Measurements from ENCODE around the gene PTPRD.

PTPRD gene

DNA sequence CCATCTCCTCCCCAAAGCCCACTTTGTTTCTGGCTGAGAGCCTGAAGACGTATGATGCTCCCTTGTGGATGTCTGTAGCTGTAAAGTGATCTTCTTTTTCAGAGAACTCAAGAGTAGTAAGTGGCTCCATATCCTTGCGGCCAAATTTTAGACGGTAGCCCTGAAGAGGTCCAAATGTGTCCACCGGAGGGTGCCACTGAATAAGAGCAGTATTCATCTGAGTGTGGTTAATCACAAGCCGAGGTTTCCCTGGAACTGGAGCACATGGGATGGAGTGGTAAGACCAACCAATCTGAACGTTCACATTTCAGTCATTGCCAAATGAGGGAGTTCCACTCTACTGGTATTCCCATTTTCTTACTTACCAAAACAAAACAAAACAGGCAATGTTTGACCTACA is 2126.7 kb downstream of the PTPRD start:
- Histone ChIP-seq H3K4me1 (ENCODE audit: insufficient read depth, low read length) (no peaks in the 10 kb centered on the region), H2AFZ (ENCODE audit: low read depth, low read length) (no peak overlapping the region), H3K4me3 (ENCODE audit: low read length) (no peak overlapping the region), H3K36me3 (ENCODE audit: insufficient read depth, low read length) (peaks cover 29% of the 10 kb centered on the region), H3K9me3 (ENCODE audit: low read length) (no peaks in the 10 kb centered on the region), H3K27me3 (ENCODE audit: insufficient read depth, low read length) (no peaks in the 10 kb centered on the region)

DNA sequence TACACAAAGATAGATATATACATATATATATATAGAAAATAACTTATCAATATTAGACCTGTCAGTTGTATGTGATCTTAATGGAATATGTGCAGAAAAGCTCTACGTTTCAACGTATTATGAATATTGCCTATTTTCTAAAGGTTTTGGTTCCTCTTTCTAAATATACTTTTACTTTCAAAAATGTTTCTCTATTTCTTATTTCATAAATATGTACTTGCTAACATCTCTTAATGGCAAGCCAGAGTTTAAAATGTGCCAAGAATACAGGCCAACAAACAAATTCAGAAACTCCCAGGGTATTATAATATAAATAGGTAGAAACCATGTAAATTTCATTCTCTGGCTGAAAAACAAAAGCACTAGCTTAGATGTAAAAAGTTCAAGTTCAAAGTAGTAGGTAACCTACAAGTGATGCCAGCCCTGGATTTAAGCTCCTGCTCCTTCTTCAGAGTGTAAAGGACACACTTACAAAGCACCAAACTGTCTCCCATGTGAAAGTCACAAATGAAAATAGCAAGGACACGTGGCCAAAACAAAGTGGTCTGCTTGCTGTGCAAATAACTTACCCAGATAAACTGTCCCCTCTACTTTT is 2128.1 kb downstream of the PTPRD start:
- Histone ChIP-seq H3K27me3 (ENCODE audit: insufficient read depth, low read length) (no peaks in the 10 kb centered on the region), H3K36me3 (ENCODE audit: insufficient read depth, low read length) (peaks cover 25% of the 10 kb centered on the region), H3K4me1 (ENCODE audit: insufficient read depth, low read length) (no peaks in the 10 kb centered on the region), H3K9me3 (ENCODE audit: low read length) (no peaks in the 10 kb centered on the region), H3K4me3 (ENCODE audit: low read length) (no peak overlapping the region), H2AFZ (ENCODE audit: low read depth, low read length) (no peak overlapping the region)

DNA sequence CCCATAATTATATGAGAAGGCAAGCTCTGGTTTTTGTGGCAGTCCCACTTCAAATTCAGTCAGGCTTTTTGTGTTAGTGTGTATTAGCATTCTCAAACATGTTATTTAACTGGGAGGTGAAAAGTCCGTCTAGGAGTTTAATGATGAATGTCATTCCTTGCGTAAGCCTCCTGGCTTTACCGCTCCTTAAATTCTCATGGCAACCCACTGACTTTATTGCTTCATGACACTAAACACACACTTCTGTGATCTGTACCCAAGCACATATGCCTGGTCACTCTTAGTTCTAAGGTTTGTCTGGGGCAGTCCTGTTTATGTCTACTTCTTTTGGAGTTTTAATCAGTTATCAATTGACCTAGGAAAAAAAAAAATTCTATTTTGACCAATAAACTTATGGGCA is 2135.4 kb downstream of the PTPRD start:
- H3K27me3 ChIP-seq (ENCODE audit: insufficient read depth, low read length): no peaks in the 10 kb centered on the region
- H3K36me3 ChIP-seq (ENCODE audit: insufficient read depth, low read length): peaks cover 11% of the 10 kb centered on the region
- H3K9me3 ChIP-seq (ENCODE audit: low read length): peaks cover 6% of the 10 kb centered on the region
- no peak overlapping the region for H2AFZ ChIP-seq (ENCODE audit: low read depth, low read length)
- no peaks in the 10 kb centered on the region for H3K4me1 ChIP-seq (ENCODE audit: insufficient read depth, low read length)
- H3K4me3 ChIP-seq (ENCODE audit: low read length): no peak overlapping the region

DNA sequence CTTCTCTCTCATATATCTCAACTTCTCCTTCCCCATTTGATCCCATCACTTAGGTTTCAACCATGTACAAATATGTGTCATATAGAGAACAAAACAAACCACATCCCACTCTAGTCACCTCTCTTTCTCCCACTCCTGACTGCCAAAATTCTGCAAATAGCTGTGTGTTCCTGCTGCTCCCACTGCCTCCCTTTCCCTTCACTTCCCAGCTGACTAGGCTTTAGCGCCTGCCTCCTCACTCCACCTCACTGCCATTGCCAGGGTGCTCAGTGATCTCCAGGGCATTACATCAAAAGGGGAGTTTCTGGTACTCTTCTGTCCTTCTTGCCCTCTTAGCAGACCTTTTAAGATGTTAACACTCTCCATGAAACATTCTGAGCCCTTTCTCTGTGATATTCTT is 2137.9 kb downstream of the PTPRD start:
- no peak overlapping the region for H3K4me3 ChIP-seq (ENCODE audit: low read length)
- no peaks in the 10 kb centered on the region for H3K4me1 ChIP-seq (ENCODE audit: insufficient read depth, low read length)
- peaks cover 6% of the 10 kb centered on the region for H3K9me3 ChIP-seq (ENCODE audit: low read length)
- H2AFZ ChIP-seq (ENCODE audit: low read depth, low read length): no peak overlapping the region
- peaks cover 16% of the 10 kb centered on the region for H3K36me3 ChIP-seq (ENCODE audit: insufficient read depth, low read length)
- H3K27me3 ChIP-seq (ENCODE audit: insufficient read depth, low read length): no peaks in the 10 kb centered on the region

DNA sequence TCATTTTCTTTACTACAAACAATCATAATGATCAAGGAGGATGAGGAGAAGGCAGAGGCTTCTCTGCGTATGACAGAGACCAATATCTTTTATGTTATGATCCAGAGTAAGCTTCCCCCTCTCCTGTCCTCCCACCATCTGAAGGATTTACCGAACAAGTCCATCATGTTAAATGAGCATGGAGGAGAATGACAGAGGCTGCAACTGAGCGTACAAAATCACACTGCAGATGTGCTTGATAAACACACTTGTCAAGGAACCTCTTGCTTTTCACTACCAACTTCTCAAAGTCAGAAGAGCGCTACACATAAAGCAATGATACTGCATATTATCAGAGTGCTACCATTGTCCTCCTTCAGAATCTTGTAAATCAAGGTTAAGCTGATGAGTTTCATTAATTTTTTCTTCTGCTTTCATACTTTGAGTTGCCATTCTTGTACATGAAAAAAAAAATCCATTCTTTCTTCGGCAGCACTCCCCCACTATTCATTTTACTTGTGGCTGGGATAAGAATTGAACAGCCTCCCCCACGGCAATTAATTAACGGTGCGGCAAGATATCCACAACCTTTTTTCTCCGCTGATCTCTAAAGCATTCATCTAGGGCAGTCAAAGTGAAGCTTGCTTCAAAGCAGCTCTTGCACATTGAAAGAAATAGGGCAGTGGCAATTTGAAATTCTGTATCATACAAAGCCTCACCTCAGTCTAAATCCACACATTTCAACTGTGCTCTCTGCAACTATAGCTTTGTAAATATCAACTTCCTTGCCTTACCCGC is 2139.4 kb downstream of the PTPRD start:
- Histone ChIP-seq H3K36me3 (ENCODE audit: insufficient read depth, low read length) (peaks cover 21% of the 10 kb centered on the region), H2AFZ (ENCODE audit: low read depth, low read length) (no peak overlapping the region), H3K27me3 (ENCODE audit: insufficient read depth, low read length) (no peaks in the 10 kb centered on the region), H3K4me1 (ENCODE audit: insufficient read depth, low read length) (no peaks in the 10 kb centered on the region), H3K4me3 (ENCODE audit: low read length) (no peak overlapping the region), H3K9me3 (ENCODE audit: low read length) (peaks cover 6% of the 10 kb centered on the region)

DNA sequence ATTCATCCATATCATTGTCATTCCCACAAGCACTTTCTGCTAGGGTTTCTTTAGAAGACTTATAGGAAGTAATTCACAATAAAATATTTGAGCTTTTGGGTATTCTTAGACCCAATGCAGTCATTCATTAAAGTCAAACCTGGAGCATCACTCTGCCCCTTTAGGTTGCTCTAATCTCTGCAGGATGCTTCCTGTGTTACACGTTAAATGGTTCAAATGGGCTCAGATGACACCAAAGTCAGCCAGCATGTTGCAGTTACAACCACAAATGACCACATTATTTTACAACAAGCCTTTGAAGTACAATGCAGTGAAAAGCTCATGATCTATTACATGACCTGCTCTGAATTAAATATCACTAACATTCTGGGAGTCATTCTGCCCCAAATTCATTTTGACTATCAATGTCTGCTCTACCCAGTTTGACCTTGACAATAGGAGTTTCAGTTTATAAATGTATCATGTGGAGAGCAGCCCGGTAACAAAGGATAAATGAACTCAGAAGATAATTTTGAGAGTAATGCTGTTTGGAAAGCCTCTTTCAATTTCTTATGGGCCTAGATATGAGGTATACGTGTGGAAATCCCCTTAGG is 2144.7 kb downstream of the PTPRD start:
- Histone ChIP-seq H3K4me3 (ENCODE audit: low read length) (no peak overlapping the region), H3K27me3 (ENCODE audit: insufficient read depth, low read length) (no peaks in the 10 kb centered on the region), H2AFZ (ENCODE audit: low read depth, low read length) (no peak overlapping the region), H3K9me3 (ENCODE audit: low read length) (peaks cover 2% of the 10 kb centered on the region), H3K4me1 (ENCODE audit: insufficient read depth, low read length) (no peaks in the 10 kb centered on the region), H3K36me3 (ENCODE audit: insufficient read depth, low read length) (peaks cover 21% of the 10 kb centered on the region)

DNA sequence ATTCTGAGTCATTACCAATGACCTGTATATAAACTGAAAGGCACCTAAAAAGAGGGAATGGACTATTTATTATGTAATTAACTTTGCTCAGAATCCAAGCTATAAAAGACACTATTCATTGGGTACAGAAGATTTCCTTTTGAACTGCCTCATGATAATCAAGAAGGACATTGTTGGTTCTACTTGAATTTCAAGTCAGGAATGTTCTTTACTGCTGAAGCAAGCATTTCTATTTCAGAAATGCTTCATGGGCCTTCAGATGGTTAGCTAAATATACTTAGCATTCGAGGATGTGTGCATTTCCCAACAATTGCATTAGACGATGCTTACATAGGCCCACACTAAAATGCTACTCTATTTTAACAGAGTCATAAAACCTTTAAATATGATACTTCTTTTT is 2155.0 kb downstream of the PTPRD start:
- Histone ChIP-seq H3K36me3 (ENCODE audit: insufficient read depth, low read length) (peaks cover 12% of the 10 kb centered on the region), H3K27me3 (ENCODE audit: insufficient read depth, low read length) (no peaks in the 10 kb centered on the region), H3K4me1 (ENCODE audit: insufficient read depth, low read length) (peaks cover 9% of the 10 kb centered on the region), H3K9me3 (ENCODE audit: low read length) (no peaks in the 10 kb centered on the region), H2AFZ (ENCODE audit: low read depth, low read length) (no peak overlapping the region), H3K4me3 (ENCODE audit: low read length) (no peak overlapping the region)

DNA sequence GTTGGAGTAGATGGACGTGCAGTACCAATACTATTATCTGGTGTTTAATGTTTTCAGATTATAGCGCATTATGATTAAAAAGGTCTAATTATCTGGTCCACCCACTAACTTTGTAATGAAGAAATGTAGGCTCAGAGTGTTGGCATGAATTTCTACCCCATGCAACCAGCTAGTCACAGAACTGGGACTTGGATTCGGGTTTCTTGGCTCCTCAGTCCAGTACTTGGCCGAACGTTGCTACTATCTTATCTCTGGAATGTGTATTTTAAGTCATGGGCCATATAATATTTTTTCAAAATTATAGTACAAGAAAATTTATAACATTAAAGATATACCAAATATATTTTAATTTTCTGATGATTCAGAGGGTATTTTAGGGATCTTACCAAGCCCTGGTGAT is 2155.7 kb downstream of the PTPRD start:
- Histone ChIP-seq H2AFZ (ENCODE audit: low read depth, low read length) (no peak overlapping the region), H3K4me1 (ENCODE audit: insufficient read depth, low read length) (peaks cover 9% of the 10 kb centered on the region), H3K4me3 (ENCODE audit: low read length) (no peak overlapping the region), H3K36me3 (ENCODE audit: insufficient read depth, low read length) (peaks cover 12% of the 10 kb centered on the region), H3K9me3 (ENCODE audit: low read length) (no peaks in the 10 kb centered on the region), H3K27me3 (ENCODE audit: insufficient read depth, low read length) (no peaks in the 10 kb centered on the region)

DNA sequence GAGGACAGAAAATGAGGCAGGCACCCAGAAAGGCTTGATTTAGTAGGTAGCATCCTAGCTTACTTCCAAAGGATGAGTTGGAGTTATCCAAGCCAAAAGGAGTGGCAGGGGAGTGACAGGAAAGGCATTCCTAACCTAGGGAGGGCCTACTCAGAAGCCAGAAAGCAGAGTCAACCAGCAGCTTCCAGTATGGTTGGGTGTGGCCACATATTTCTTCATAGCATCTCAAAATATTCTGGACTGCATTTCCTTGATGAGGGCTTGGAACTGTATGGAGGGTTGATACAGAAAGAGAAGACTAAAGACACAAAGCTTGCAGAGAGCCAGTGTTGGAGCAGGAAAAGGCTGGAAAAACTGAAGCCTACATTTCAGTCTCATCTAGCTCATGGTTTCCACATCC is 2156.5 kb downstream of the PTPRD start:
- H2AFZ ChIP-seq (ENCODE audit: low read depth, low read length): no peak overlapping the region
- no peak overlapping the region for H3K4me3 ChIP-seq (ENCODE audit: low read length)
- no peaks in the 10 kb centered on the region for H3K27me3 ChIP-seq (ENCODE audit: insufficient read depth, low read length)
- H3K4me1 ChIP-seq (ENCODE audit: insufficient read depth, low read length): peaks cover 9% of the 10 kb centered on the region
- no peaks in the 10 kb centered on the region for H3K9me3 ChIP-seq (ENCODE audit: low read length)
- peaks cover 12% of the 10 kb centered on the region for H3K36me3 ChIP-seq (ENCODE audit: insufficient read depth, low read length)

DNA sequence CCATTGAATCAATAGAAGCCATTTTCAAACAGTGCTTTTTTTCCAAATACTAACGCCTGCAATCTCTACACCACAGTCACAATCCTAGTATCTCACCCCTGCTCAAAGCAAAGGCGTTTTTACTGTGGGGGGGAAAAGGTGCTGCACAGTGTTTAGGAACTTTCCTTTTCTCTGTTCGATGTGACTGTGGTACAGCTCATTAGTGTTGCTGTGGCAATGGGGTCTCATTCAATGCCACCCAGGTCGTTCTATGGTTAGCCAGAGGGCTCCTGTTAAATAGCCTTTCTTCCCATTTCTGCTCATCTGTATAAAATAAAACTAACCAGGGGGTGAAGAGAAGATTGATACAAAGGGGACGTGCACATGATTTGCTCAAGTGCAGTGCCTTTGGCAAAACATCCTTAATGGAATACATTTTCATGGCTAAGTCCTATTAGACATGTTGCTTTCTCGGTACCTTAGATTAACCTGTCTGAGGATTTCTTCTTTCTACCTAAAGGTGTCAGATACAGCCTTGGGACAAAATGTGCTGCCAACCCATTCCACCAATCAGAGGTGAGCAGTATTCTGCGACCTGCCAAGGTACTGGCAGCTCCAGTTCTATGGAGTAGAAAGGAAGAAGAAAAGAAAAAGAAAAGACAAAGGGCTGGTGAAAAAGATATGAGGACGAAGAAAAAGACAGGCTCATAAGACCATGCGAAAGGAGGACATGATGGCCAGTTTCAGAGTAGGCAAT is 2161.8 kb downstream of the PTPRD start:
- H3K9me3 ChIP-seq (ENCODE audit: low read length): no peaks in the 10 kb centered on the region
- peaks cover 16% of the 10 kb centered on the region for H3K36me3 ChIP-seq (ENCODE audit: insufficient read depth, low read length)
- no peak overlapping the region for H2AFZ ChIP-seq (ENCODE audit: low read depth, low read length)
- peaks cover 13% of the 10 kb centered on the region for H3K4me1 ChIP-seq (ENCODE audit: insufficient read depth, low read length)
- no peak overlapping the region for H3K4me3 ChIP-seq (ENCODE audit: low read length)
- H3K27me3 ChIP-seq (ENCODE audit: insufficient read depth, low read length): no peaks in the 10 kb centered on the region

DNA sequence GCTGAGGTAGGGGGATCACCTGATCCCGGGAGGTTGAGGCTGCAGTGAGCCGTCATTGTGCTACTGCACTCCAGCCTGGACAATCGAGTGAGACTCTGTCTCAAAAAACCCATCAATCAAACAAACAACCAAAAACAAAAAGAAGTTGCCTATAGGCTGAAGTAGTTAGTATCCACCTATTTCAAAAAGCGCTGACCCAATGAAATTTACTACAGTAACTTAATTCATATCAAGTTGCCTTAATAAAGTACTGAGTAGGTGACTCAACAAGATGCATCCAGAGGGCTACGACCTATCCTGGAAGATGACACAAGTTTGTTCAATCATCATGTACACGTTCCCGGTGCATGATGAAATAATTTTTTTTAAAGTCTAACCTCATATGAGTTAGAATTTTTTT is 2164.6 kb downstream of the PTPRD start:
- Histone ChIP-seq H3K36me3 (ENCODE audit: insufficient read depth, low read length) (peaks cover 16% of the 10 kb centered on the region), H2AFZ (ENCODE audit: low read depth, low read length) (no peak overlapping the region), H3K4me3 (ENCODE audit: low read length) (no peak overlapping the region), H3K4me1 (ENCODE audit: insufficient read depth, low read length) (peaks cover 13% of the 10 kb centered on the region), H3K9me3 (ENCODE audit: low read length) (no peaks in the 10 kb centered on the region), H3K27me3 (ENCODE audit: insufficient read depth, low read length) (no peaks in the 10 kb centered on the region)

DNA sequence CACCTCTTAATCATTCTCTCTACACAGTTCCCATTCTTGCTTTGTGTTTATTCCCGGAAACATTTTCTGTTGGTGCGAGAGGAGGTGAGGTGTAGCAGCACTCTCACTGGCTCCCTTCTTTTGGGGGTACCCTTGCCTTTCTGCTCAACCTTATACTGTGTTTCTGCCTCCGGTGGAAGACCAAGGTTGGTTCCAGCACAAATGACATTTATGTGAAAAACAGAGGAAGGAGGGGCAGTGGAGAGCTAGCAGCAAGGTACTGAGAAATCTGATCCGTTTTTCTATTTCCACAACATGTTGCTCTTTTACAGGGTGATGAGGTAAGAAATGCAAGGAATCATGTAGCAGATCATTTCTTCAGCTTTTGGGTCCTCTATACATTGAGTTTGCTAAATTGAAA is 2165.2 kb downstream of the PTPRD start:
- H3K9me3 ChIP-seq (ENCODE audit: low read length): no peaks in the 10 kb centered on the region
- no peak overlapping the region for H3K4me3 ChIP-seq (ENCODE audit: low read length)
- H2AFZ ChIP-seq (ENCODE audit: low read depth, low read length): no peak overlapping the region
- no peaks in the 10 kb centered on the region for H3K27me3 ChIP-seq (ENCODE audit: insufficient read depth, low read length)
- peaks cover 16% of the 10 kb centered on the region for H3K36me3 ChIP-seq (ENCODE audit: insufficient read depth, low read length)
- H3K4me1 ChIP-seq (ENCODE audit: insufficient read depth, low read length): peaks cover 13% of the 10 kb centered on the region

DNA sequence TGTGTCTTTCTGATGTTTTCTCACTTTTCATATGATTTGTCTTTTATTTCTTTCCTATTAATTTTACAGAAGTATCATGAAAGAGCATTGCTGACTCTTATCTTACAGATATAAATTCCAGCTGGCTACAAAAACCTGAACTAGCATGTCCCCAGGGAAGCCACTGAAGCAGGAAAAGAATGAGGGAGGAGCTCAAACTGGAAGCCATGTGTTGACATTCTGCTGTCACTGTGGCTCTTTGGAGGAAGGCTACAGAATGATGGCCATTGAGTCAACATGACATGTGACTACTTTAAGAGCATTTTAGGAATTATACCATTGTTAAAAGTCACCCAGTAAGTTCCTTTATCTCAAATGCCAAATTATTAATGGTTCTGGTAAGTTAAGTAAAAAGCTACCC is 2174.9 kb downstream of the PTPRD start:
- H2AFZ ChIP-seq (ENCODE audit: low read depth, low read length): no peak overlapping the region
- no peak overlapping the region for H3K4me3 ChIP-seq (ENCODE audit: low read length)
- peaks cover 3% of the 10 kb centered on the region for H3K9me3 ChIP-seq (ENCODE audit: low read length)
- peaks cover 19% of the 10 kb centered on the region for H3K4me1 ChIP-seq (ENCODE audit: insufficient read depth, low read length)
- H3K36me3 ChIP-seq (ENCODE audit: insufficient read depth, low read length): no peaks in the 10 kb centered on the region
- H3K27me3 ChIP-seq (ENCODE audit: insufficient read depth, low read length): no peaks in the 10 kb centered on the region
